IPS-15b (cell line): ENCODE results near the gene CD163.
"Not testable (repeated sequence)": the region's sequence is repeated elsewhere in the genome, so short reads cannot be mapped to it uniquely, and the experiment has no call there.

Experiments used
- H3K27me3 ChIP-seq: one replicate; pipeline ENCODE4 v1.6.1; 2013; ENCODE audit warnings: low read length; ENCODE audit not compliant: control insufficient read depth, insufficient read depth
- H3K36me3 ChIP-seq: one replicate; pipeline ENCODE4 v1.6.1; 2013; ENCODE audit warnings: low read length; ENCODE audit not compliant: control insufficient read depth, insufficient read depth
- H3K4me1 ChIP-seq: one replicate; pipeline ENCODE4 v1.6.1; 2013; ENCODE audit warnings: mild to moderate bottlenecking, low read length; ENCODE audit not compliant: control insufficient read depth, insufficient read depth
- H3K4me3 ChIP-seq: one replicate; pipeline ENCODE4 v1.5.1; 2013; ENCODE audit warnings: low read depth, low read length
- H3K9ac ChIP-seq: one replicate; pipeline ENCODE4 v1.6.1; 2013; ENCODE audit warnings: low read depth, mild to moderate bottlenecking, low read length
- H3K9me3 ChIP-seq: one replicate; pipeline ENCODE4 v1.6.1; 2013; ENCODE audit warnings: mild to moderate bottlenecking, low read length; ENCODE audit not compliant: control insufficient read depth, insufficient read depth

CD163 gene

DNA sequence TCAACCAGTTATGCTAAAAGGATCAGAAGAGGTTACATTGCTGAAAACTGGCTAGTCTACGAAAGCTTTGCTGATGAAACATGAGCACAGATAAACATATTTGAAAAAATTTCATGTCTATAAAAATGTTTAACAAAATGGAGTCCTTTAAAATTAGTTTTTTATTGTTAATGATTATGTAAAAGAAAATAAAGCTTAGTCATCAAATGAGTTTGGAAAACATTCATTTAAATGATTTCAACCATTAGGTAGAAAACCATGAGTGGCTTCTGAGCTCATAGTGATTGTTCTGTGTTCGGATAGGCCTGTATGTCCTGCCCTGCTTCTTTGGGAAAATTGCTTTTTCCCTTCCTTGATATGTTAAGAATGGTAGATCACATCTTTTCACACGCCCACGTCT, 59.0 kb downstream of the CD163 start:
- peaks cover 5% of the 10 kb centered on the region for H3K27me3 ChIP-seq
- no peak overlapping the region for H3K9ac ChIP-seq
- no peaks in the 10 kb centered on the region for H3K4me1 ChIP-seq
- no peak overlapping the region for H3K4me3 ChIP-seq
- H3K36me3 ChIP-seq = no peaks in the 10 kb centered on the region
- no peaks in the 10 kb centered on the region for H3K9me3 ChIP-seq

DNA sequence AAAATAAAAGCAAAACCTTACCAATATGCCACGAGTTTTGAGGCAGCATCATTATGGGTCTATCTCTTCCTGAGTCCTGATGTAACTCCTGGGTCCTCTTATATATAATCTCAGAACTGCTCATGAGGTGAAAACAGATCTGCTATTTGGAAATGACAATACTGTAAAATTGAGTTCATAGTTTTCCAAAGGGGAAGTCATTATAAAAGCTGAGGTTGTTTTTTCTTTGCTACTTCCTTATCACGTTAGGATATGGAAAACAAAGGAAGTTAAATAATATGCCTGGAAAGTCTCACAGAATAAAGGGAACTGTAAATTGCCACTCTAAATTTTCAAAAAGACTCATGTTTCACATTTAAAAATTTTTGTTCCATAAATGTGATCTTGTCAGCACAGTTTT, 59.5 kb downstream of the CD163 start, which contains the start of gene CD163L1:
CD163L1 (minus strand) TSS at position 78 of the 400 bp plus-strand sequence; CDS start at position 52, 26 bp downstream.
- Histone ChIP-seq H3K9me3 (no peaks in the 10 kb centered on the region), H3K27me3 (peaks cover 5% of the 10 kb centered on the region), H3K9ac (no peak within 1 kb of the TSS), H3K36me3 (no peaks in the 10 kb centered on the region), H3K4me1 (no peaks in the 10 kb centered on the region), H3K4me3 (no peak within 1 kb of the TSS)

- no peak overlapping the region for H3K9ac ChIP-seq
- no peak overlapping the region for H3K4me3 ChIP-seq
- H3K9me3 ChIP-seq = no peaks in the 10 kb centered on the region
- H3K4me1 ChIP-seq = no peaks in the 10 kb centered on the region
- H3K36me3 ChIP-seq = no peaks in the 10 kb centered on the region
- H3K27me3 ChIP-seq = peaks cover 7% of the 10 kb centered on the region
These were observed 62.4 kb downstream of the CD163 start for GRCh38 chr12:7441216-7441615.

DNA sequence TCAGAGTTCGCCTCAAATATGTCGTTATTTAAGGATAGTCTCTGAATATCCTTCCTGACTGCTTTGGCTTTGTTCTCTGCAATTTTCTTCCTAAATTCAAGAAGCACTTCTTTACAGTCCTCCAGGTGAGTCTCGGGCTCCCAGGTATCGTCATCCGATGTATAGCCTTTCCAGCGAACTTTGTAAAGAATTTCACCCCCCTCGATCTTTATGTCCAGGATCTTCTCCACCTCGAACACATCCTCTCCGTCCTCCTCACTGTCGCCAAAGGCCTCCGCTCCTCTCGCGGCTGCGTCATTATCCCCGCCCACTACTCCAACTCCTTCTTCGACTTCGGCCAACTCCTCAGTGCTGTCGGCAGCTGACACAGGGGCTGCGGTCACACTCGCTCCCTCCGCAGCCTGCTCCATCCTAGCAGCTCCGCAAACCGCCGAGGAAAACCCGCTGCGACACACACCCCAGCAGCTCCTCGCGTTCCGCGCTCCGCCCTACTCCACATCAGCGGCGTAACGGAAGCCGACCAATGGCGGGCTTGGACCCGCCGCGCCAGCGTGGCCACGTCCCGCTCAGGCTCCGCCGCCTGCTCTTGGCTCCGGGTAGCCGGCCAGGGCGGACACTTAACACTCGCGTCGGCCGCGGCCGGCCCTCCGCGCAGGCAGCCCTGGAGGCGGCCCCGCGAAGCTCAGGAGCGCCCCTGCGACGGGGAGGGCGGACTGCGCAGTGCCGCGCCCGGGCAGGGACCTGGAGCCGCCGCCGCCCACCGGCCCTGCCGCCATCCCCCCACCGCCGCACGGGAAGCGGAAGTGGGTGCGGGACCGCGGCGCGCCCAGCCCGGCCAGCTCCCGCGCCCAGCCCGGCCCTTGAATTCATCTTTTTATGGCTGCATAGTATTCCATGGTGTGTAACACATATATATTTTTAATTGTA, 63.7 kb downstream of the CD163 start:
- no peak overlapping the region for H3K9ac ChIP-seq
- H3K4me3 ChIP-seq = peak overlapping the region; percentile 64
- no peaks in the 10 kb centered on the region for H3K36me3 ChIP-seq

DNA sequence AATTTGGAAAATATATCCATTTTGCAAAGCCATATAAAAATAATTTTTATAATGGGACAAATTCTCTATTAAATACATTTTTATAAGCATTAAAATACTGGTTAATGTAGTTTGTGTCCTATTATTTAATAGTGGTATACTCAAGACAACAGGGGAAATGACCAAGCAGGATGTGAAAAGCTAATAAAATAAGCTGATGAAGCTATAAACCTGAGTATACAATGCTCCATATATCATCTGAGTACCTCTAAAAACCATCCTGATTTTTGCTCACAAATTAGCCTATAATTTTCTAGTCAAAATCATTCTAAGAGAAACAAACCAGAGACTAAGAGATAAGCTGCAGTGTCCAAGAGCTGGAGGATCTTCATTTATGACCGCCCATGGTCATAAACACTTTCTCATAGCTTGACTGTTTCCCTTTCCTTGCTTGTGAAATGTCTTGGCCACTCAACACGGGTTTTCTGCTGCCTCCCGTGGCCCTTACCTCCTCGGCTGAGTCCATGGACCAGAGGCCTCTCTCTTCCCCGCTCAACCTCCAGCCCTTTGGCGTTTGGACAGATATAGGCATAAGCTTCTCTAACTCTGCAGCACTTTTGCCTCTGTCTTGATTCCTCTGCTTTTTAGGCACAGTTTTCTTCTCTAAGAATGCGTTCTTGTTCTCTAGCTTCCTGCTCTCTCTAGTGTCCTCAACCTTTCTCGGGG, 65.1 kb downstream of the CD163 start:
- H3K27me3 ChIP-seq, H3K9ac ChIP-seq, H3K4me1 ChIP-seq, H3K9me3 ChIP-seq, H3K36me3 ChIP-seq: not testable (repeated sequence)
- peak overlapping the region; percentile 64 for H3K4me3 ChIP-seq

More for the DNA sequence above, 63.7 kb downstream of the CD163 start:
- H3K27me3 ChIP-seq = peaks cover 7% of the 10 kb centered on the region
- H3K9me3 ChIP-seq = no peaks in the 10 kb centered on the region
- no peaks in the 10 kb centered on the region for H3K4me1 ChIP-seq

- not testable (repeated sequence) for H3K4me1 ChIP-seq
These were observed 66.1 kb downstream of the CD163 start for GRCh38 chr12:7437494-7437893.

GRCh38 chr12:7434670-7435069, 68.9 kb downstream of the CD163 start:
- H3K9ac ChIP-seq = no peak overlapping the region
- H3K9me3 ChIP-seq = no peaks in the 10 kb centered on the region
- H3K27me3 ChIP-seq = peaks cover 2% of the 10 kb centered on the region
- H3K36me3 ChIP-seq = no peaks in the 10 kb centered on the region
- H3K4me3 ChIP-seq = no peak overlapping the region
- peaks cover 6% of the 10 kb centered on the region for H3K4me1 ChIP-seq

More at GRCh38 chr12:7437494-7437893, 66.1 kb downstream of the CD163 start:
- H3K9me3 ChIP-seq, H3K9ac ChIP-seq, H3K4me3 ChIP-seq, H3K27me3 ChIP-seq, H3K36me3 ChIP-seq: not testable (repeated sequence)

GRCh38 chr12:7433276-7433822, 70.2 kb downstream of the CD163 start:
- H3K9me3 ChIP-seq = no peaks in the 10 kb centered on the region
- H3K9ac ChIP-seq = no peak overlapping the region
- no peaks in the 10 kb centered on the region for H3K27me3 ChIP-seq
- H3K36me3 ChIP-seq = no peaks in the 10 kb centered on the region
- peaks cover 6% of the 10 kb centered on the region for H3K4me1 ChIP-seq
- H3K4me3 ChIP-seq = no peak overlapping the region

GRCh38 chr12:7431993-7432685, 71.4 kb downstream of the CD163 start:
- no peaks in the 10 kb centered on the region for H3K27me3 ChIP-seq
- H3K36me3 ChIP-seq = no peaks in the 10 kb centered on the region
- H3K9me3 ChIP-seq = no peaks in the 10 kb centered on the region
- H3K9ac ChIP-seq = no peak overlapping the region
- peaks cover 6% of the 10 kb centered on the region for H3K4me1 ChIP-seq
- no peak overlapping the region for H3K4me3 ChIP-seq
